Mesenteric fat pad (tissue), 1 donor: Measurements from ENCODE around the gene CYB5A. TPM values are rescaled to one million over a fixed set of nuclear protein-coding genes. Genes with fewer than 3 reads are reported as not detected.
"Not testable (repeated sequence)": the region's sequence is repeated elsewhere in the genome, so short reads cannot be mapped to it uniquely, and the experiment has no call there.

Experiments used
- DNase-seq: peaks from one replicate; pipeline ENCODE4 v3.0.0-alpha.2; 2020; ENCODE audit warnings: low spot score
- long read RNA-seq: library from polyadenylated mRNA; unstranded; transcript quantifications from one replicate; pipeline ENCODE4 v2.0.0, GENCODE V29; 2020
- total RNA-seq: library from RNA; stranded (reverse); fragmentation: NEBNext Ultra II Directional; extraction: Animal tissue kit (Norgen Biotek cat#: 25700); gene quantifications from one replicate; pipeline ENCODE4 v1.2.1, GENCODE V29; 2021
- donor health status: DM: yes; HTN: yes; CAD: no.

CYB5A gene, protein sequence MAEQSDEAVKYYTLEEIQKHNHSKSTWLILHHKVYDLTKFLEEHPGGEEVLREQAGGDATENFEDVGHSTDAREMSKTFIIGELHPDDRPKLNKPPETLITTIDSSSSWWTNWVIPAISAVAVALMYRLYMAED
- total RNA-seq: 353 TPM
- long read RNA-seq, transcript CYB5A-202 (5 exons, 3,283 nt): major isoform, 167 of 186 reads
- long read RNA-seq, partial matches to known transcripts: 4 of 186 reads
- long read RNA-seq, other reads (novel, unspliced or antisense): 14 of 186 reads

DNA sequence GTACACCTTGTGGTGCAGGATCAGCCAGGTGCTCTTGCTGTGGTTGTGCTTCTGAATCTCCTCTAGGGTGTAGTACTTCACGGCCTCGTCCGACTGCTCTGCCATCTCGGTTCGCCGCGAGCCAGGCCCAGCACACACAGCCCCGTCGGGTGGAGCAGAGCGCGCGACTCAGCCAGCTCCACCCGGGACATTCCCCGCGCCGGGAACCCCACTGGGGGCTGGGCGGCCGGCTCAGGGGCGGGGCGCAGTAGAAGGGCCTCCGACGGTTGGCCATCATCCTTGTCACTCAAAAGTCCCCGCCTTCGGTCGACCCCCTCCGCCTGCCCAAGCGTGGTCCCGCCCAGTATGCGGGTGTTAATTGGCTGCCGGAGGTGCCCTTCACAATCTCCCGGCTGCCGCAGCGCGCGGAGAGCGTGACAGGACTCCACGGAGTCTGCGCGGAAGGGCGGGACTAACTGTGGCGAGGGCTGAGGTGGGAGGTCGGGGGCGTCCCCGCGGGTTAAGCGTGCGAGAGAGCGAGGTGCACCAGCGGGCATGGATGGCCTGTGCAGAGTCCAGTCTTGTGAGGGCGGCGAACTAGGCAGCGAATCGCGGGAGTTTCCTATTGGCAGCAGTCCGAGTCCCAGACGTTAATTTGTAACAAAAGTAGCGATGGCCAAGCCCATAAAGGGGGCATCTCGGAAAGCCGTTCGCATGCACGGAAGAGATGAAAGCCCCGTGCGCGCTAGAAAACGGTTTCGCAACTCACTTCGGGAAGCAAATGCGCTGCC, at the start of gene CYB5A:
Gene CYB5A, minus strand, starts transcription at position 193 of the 770 bp plus-strand sequence. Its CDS starts 88 bp downstream, at position 105.
- peak; percentile 99 for DNase-seq

DNA sequence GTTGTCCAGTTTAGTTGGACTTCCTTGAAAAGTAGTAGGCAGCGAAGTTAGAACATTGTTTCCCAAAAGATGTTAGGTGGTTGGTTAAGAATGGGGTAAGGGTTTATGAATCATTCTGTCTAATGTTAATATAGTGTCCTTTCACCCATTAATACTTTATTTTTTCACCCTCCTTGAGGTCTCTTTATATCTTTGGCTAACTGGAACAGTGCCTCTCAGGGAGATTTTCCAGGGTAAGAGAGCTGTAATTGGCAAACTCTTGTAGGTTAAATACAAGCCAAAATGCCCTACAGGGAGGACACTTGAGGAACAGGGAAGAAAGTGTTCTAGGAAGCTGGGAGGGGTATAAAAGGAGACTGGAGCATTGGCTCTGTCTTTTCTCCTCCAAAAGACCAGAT, 46.1 kb upstream of the CYB5A start:
- DNase-seq: no peak

DNA sequence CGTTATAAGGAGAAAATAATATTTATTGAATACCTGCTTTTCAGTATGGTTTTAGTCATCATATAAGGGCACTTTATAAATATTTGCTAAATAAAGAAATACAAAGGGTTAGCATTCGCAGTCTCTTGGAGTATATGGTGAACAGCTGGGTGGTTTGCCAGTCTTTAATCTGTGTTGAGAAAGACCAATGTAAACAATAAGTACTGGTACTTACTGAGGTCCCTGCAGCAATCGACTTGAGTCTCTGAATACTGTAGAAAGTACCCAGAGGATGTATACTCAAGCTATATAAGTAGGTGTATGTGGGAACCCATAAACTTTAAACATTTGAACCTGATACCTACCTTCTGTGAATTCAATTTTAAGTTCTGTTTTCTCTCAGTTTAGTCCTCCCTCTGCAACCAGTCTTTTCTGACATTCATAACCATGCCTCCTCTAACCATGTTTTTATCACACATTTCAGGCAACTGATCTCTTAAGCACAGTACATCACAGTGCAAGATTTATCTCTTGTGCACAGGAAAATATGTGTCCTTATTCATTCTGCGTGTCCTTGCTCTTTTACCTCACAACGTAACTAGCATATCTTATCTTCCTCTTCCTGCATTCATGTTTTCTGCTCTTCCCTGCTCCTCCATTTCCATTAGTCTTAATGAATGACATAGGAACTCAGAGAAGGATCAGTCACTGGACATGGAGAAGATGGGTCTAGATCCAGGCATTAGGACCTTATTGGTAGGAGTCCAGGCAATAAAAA, 45.6 kb upstream of the CYB5A start:
- DNase-seq: no peak

DNA sequence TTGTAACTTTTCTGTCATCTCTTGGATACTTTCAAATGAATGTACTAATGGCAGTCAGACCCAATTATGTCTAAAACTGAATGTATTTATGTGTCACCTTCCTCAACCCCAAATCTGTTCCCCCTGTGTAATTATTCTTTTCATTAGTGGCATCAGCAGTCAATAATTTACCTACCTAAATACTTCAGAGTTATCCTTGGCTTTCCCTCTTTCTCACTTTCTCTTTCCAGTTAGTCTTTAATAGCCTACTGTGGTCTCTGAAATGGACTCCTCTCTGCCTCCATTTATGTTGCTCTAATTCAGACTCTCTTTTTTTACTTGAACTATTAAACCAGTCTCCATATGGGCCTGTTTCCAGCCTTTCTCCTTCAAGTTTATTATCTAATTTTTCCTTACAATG, 44.9 kb upstream of the CYB5A start:
- no peak for DNase-seq

DNA sequence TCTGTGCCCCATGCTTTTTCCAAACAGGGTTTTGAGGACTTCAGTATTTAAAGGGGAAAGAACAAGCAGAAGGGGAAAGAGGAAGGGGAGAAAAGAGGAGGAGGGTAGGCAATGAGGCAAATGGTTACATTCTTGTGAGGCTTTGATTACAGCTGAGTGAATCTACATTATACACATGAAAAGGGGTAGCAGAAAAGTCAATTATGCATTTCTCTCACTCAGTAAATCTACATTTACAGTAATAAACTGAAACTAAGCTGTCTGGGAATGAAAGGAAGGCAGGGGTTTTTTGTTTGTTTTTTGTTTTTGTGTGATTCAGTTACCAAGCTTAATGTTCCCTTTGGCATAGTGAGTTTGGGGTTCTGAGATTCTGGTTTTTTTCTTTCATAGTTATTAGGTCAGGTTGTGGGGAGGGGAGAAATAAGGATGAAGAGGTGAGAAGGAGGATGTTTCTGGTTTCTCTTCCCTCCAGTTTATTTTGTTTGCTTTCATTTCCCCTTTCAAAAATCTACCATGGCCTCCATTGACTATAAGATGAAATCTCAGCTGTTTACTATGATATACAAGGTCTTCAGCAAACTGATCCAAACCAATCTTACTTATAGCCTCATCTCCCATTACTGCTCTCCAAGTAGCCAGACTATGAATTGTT, 42.6 kb upstream of the CYB5A start:
- DNase-seq: no peak

DNA sequence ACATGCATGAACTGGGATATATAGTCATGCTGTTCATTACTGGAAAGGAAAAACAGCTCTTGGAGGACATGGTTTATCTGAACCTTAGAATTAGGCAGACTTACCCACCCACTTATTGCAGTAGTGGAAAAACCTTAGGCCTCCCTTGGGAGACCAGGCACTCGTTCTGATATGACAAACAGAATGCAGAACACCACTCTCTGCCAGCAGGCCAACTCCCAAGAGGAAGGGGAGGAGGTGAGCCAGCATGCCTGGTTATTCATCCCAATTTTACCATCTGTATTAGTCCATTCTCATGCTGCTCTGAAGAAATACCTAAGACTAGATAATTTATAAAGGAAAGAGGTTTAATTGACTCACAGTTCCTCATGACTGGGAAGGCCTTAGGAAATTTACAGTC, 41.3 kb upstream of the CYB5A start:
- no peak for DNase-seq

DNA sequence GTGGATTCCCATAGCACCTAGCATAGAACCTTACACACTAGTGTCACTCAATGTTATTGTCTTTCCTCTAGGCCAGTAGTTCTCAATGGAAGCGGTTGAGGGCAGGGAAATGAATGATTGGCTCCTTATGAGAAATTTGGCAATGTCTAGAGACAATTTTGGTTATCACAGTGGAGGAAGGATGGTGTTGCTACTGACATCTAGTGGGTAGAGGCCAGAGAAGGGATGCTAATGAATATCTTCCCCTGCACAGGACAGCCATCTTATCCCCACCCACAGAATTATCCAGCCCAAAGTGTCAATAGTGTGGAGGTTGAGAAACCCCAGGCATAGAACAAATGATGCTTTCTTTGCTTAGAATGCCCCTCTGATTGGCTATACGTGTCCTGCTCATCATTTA, 39.6 kb upstream of the CYB5A start:
- no peak for DNase-seq

DNA sequence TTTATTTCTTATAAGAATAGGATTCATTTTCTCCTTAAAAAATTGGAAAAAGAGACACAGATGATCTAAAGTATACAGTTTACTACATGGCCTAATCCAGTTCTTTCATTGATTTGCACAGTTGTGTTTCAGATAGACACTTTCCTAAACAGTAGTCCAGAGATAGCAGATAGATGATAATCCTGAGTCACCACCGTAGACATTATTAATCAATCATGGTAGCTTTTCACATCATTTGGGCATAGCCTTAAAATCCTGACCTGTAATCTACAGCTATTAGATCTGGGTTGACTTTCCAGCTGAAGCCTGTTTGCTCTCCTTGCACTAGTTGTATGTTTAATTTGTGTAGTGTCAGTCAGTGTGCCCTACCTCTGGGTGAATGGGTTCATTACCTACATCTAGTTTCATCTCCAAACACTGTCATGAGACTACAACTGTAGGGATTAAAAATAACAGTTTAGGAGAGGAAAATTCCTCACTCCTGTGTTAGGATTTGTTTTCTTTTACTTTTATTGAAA, 38.0 kb upstream of the CYB5A start:
- DNase-seq: no peak

DNA sequence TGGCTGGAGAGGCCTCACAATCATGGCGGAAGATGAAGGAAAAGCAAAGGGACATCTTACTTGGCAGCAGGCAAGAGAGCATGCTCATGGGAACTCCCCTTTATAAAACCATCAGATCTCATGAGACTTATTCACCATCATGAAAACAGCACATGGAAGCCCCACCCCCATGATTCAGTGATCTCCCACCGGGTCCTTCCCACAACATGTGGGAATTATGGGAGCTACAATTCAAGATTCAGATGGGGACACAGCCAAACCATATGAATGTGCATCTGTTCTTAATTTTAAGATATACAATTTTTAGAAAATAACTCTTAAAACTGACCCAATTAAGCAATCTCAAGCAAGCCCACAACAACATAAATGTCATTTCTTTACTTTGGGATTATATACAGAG, 36.4 kb upstream of the CYB5A start:
- DNase-seq: no peak

DNA sequence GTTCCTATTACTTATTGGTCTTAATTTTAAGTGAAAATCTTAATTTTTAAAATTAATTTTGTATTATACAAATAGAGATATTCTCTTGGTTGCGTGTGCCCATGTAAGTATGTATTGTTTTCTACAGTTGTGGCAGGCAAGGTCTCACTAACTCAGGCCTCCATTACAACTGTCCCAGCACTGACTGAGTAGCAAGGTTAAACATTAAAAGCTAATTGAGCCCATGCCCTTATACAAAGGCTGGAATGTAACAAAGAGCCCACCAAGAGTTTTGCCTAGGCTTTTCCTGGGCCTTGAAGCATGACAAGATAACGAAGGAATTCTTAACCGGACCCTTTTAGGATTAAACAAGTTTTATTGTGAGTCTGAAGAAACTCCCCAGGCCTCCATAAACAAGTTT, 35.0 kb upstream of the CYB5A start:
- DNase-seq: not testable (repeated sequence)

DNA sequence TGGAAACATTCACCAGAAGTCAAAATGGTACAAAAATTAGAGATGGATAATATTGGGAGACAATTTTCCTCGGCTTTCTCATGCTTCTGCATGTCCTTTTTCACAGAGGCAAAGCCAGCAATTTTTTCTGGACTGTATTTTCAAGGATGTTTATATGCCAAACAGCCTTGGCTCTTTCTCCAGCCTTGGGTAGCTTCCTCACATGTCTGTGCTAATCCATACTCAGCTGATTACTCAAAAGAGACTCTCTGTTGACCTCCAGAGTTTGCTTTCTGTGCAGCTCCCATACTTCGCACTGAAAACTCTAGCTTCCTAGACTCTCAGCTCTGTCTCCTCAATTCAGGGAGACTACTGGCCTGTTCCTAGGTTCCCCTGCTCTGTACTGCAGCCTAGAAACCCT, 34.5 kb upstream of the CYB5A start:
- no peak for DNase-seq

DNA sequence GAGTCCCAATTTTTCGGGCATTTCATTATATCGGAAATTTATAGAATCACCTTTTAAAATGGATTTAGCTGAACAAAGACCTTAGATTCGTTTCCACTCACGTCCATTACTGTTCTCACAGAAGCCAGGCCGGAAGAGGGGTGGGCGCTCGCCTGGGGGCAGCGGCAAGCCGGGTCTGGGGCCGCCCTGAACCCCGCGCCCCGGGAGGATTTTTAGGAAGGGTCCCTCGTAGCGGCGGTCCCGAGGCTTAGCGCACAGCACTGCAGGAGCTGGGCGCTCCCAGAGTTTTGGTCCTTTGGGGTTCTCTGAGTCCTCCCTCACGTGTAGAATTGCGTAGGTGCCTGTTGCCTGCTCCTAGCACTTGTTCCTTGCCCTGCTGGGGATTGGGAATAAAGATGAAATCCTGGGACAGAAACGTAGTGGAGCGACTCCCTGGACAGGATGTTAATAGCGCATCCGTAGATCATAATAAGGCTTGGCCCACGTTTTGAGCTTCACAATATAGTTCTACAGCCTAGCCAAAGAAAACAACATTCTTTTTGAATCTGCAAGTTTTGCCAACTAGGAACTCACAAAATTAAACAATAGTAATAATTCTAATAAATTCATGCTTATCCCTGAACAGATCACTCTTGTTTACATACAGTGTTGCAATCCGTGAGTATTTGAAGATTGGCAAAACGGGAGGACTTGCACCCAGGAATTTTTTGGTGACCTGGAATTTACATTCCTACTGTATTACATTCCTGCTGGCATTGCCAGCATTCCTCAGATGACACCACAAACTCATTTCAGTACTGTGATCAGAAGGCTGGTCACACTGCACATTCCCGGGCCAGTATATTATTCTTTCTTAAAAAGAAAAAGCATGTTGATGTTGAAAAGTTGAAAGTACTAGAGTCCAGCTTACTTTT, 24.8 kb upstream of the CYB5A start:
- DNase-seq: no peak

DNA sequence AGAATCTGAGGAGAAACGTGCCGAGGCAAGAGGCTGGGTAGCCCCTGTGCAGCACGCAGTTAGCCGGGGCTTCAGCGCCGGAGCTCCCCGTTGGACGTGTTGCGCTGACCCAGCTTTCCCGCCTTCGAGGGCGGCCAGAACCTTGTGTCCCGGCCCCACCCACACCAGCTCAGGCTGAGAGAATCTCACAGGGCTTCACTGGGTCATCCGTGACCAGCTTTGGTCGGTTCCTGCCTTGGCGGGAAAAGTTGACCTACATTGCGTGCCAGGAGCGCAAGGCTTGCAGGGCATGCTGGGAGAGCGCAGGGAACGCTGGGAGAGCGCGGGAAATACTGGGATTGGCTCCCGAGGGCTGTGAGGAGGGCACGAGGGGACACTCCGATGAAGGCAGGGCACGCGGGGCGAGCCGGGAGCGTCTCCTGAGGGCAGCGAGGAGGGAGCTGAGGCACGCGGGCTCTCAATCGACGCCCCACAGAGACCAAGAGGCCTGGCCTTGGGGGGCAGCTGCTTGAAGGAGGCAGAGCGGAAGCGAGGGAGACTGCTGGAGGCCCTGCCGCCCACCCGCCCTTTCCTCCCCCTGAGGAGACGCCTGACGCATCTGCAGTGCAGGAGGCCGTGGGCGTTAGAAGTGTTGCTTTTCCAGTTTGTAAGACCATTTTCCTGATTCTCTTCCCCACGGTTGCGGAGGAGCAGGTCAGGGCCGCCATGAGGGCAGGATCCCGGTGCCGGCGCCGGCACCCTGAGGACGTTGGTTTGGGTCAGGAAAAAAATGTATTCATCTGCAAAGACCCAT, 23.9 kb upstream of the CYB5A start, which contains the start of gene C18orf63:
Gene C18orf63, plus strand, starts transcription at position 376 of the 793 bp plus-strand sequence. CDS start 2,027 bp downstream, outside the sequence.
- DNase-seq: no peak

DNA sequence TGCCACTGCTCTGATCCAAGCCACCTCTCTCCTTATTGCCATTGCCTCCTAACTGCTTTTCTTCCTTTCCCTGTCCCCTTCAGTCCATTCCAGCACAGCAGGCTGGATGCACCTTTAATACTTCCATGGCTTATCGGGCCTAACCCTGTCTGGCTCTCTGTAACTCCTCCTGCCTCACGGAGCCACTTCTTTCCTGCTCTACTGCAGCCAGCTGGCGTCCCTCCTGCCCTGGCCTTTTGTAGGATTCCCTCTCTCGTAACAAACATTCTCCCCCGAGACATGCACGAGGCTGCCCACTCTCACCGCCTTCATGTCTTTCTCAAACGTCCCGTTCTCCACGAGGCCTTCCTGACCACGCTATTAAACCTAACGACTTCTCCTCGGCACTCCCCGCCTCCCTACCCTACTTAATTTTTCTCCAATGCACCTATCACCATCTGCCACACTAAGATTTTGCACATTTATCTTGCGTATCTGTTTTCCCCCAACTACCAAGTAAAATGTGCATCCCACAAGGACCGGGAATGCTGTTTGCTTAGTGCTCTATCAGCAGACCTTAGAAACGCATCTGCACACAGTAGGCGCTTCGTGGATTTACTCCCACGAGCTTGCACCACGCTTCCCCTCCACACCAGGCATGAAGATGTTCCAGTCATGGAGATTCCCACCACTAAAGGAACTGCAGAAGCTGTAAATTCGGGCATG, 23.1 kb upstream of the CYB5A start:
- DNase-seq: no peak

DNA sequence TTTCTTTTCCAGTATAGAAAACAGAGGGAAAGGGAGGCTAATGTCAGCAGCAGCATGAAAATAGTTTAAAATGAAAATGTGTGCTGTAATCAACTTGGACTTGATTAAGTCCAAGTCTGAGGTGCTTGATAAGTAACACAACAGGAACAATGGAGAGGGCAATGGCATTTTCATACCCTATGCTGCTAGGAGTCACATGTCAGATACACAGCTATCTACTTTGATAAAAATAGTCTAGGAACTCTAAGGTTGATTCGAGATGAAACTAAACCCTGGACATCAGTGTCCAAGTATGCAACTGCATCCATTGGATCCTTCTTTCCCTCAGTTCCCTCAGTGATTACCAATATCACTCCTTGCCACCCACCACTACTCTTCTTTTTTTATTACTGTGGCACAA, 19.2 kb upstream of the CYB5A start:
- no peak for DNase-seq

DNA sequence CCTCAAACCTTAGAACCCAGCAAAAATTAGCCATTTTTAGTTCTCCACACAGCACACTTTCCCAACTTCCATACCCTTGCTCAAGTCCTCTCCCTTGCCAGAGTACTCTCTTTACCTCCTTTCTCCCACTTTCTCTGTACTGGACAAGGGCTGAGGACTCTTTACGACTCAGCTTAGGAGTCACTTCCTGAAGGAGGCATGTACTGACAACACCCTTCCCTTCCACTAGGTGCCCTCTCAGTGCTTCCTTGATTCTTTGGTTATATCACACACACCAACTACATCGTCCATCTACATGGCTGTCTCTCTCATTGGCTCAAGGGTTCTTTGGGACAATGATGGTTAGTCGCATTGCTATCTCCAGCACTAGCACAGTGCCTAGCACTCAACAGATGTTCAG, 18.6 kb upstream of the CYB5A start:
- DNase-seq: no peak

DNA sequence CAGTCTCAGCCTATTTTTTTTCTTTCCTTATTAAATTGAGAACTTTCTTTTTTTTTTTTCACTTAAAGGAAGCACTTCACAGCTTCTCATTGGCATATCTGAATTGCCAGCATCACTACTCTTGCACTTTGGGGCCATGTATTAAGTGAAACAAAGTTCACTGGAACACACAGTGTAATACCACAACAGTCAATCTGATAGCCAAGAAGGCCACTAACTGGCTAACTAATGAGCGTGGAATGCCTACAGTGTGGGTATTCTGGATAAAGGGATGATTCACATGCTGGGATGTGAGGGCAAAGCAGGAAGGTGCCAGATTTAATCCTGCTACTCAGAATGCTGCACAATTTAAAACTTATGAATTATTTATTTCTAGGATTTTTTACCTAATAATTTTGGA, 12.2 kb upstream of the CYB5A start:
- DNase-seq: no peak

DNA sequence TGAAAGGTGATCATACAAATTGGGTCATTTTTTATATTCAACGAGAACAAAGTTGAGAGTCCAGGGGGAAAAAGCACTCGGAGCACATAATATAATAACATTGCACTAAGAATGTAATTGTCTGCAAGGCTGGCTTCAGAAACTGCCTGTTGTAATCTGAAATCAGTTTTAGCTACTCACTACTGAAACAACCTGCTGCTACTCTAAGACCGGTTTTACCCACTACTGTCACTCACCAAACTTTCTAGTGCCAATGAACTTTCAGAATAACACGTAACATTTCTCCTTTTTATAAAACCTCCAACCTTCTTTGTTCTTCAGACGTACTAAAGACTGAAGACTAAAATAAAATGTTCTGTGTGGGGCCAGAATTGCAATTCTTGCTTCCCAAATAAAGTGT, 11.5 kb upstream of the CYB5A start:
- no peak for DNase-seq

DNA sequence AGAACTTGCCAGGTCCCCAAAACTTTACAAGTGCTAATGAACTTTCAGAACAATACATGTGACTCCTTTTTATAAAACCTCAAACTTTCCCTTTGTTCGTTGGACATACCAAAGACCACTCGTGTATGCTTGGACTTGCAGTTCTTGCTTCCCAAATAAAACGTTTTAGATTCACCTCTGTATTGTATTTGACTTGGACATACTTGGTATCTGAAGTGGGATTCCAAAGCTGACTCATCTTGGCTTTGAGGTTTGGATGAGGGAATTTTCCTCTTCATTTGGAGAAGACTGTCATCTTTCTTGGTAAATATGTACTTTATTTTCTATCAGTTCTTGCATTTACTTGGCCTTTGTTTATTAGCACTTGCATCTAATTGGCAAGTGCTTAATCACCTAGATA, 8.0 kb upstream of the CYB5A start:
- no peak for DNase-seq
